ENCODE results near the gene FAM83D.

FAM83D gene

GRCh38 chr20:38963745-38964144 lies 37.5 kb downstream of the FAM83D start:
- no peaks in the 10 kb centered on the region for H4K20me1 ChIP-seq (ENCODE audit: insufficient read depth, low read length)
- peaks cover 11% of the 10 kb centered on the region; the same call in 1 of the 2 replicates for H3K4me1 ChIP-seq (ENCODE audit: low read length)
- no peak overlapping the region for H3K4me2 ChIP-seq (ENCODE audit: low read depth, low read length)
- H3K36me3 ChIP-seq (replicated peaks; ENCODE audit: insufficient read depth, low read length): no peaks in the 10 kb centered on the region
- DNase-seq: no peak
- H3K4me3 ChIP-seq (ENCODE audit: low read length): no peak overlapping the region
- H3K9me3 ChIP-seq (replicated peaks; ENCODE audit: insufficient read depth, low read length): no peaks in the 10 kb centered on the region
- H3F3A ChIP-seq (ENCODE audit: insufficient read depth, low read length): 0 out of 2 replicates have a peak, but pooled peaks cover 5% of the 10 kb centered on the region
- no peak overlapping the region for H3K9ac ChIP-seq (ENCODE audit: low read length)
- TF ChIP-seq EZH2 (optimal IDR thresholded peaks at IDR 0.05; ENCODE audit: low read depth, low read length): no peak
- no peak for TF ChIP-seq EZH2phosphoT487 (IDR thresholded peaks at IDR 0.05; ENCODE audit: low read length)
- no peak for TF ChIP-seq CTCF (IDR thresholded peaks at IDR 0.05; ENCODE audit: low read length)
- H3K79me2 ChIP-seq (ENCODE audit: low read length): peaks cover 39% of the 10 kb centered on the region
- H2AFZ ChIP-seq (ENCODE audit: low read length): no peak overlapping the region
- no peaks in the 10 kb centered on the region for H3K27me3 ChIP-seq (replicated peaks; ENCODE audit: insufficient read depth, low read length)
- no peak overlapping the region for H3K27ac ChIP-seq (ENCODE audit: low read length)
- no peaks in the 10 kb centered on the region for H3K9me2 ChIP-seq (replicated peaks; ENCODE audit: insufficient read depth, low read length)

- DNase-seq: no peak
Observed at GRCh38 chr20:38965264-38965663, 39.0 kb downstream of the FAM83D start.

GRCh38 chr20:38968090-38968489 lies 41.9 kb downstream of the FAM83D start:
- H3K4me1 ChIP-seq (ENCODE audit: low read length): peaks cover 4% of the 10 kb centered on the region; the same call in 1 of the 2 replicates
- no peaks in the 10 kb centered on the region for H3K9me3 ChIP-seq (replicated peaks; ENCODE audit: insufficient read depth, low read length)
- H3K4me2 ChIP-seq (ENCODE audit: low read depth, low read length): no peak overlapping the region
- no peak overlapping the region for H2AFZ ChIP-seq (ENCODE audit: low read length)
- H3F3A ChIP-seq (ENCODE audit: insufficient read depth, low read length): no peaks in the 10 kb centered on the region
- peaks cover 31% of the 10 kb centered on the region for H3K79me2 ChIP-seq (ENCODE audit: low read length)
- DNase-seq: no peak
- no peaks in the 10 kb centered on the region for H3K9me2 ChIP-seq (replicated peaks; ENCODE audit: insufficient read depth, low read length)
- no peak overlapping the region for H3K9ac ChIP-seq (ENCODE audit: low read length)
- H3K27me3 ChIP-seq (replicated peaks; ENCODE audit: insufficient read depth, low read length): no peaks in the 10 kb centered on the region
- H4K20me1 ChIP-seq (ENCODE audit: insufficient read depth, low read length): no peaks in the 10 kb centered on the region
- H3K36me3 ChIP-seq (replicated peaks; ENCODE audit: insufficient read depth, low read length): no peaks in the 10 kb centered on the region
- H3K27ac ChIP-seq (ENCODE audit: low read length): no peak overlapping the region
- H3K4me3 ChIP-seq (ENCODE audit: low read length): no peak overlapping the region
- TF ChIP-seq EZH2 (optimal IDR thresholded peaks at IDR 0.05; ENCODE audit: low read depth, low read length) (no peak), EZH2phosphoT487 (IDR thresholded peaks at IDR 0.05; ENCODE audit: low read length) (no peak), CTCF (IDR thresholded peaks at IDR 0.05; ENCODE audit: low read length) (no peak)

More at GRCh38 chr20:38965264-38965663, 39.0 kb downstream of the FAM83D start:
- Histone ChIP-seq H3K27ac (ENCODE audit: low read length) (no peak overlapping the region), H4K20me1 (ENCODE audit: insufficient read depth, low read length) (no peaks in the 10 kb centered on the region), H3K9me3 (replicated peaks; ENCODE audit: insufficient read depth, low read length) (no peaks in the 10 kb centered on the region), H3K9ac (ENCODE audit: low read length) (no peak overlapping the region), H3K36me3 (replicated peaks; ENCODE audit: insufficient read depth, low read length) (no peaks in the 10 kb centered on the region), H3K4me1 (ENCODE audit: low read length) (peaks cover 11% of the 10 kb centered on the region; the same call in 1 of the 2 replicates), H3K4me3 (ENCODE audit: low read length) (no peak overlapping the region), H3K9me2 (replicated peaks; ENCODE audit: insufficient read depth, low read length) (no peaks in the 10 kb centered on the region), H3K79me2 (ENCODE audit: low read length) (peaks cover 39% of the 10 kb centered on the region), H2AFZ (ENCODE audit: low read length) (no peak overlapping the region), H3F3A (ENCODE audit: insufficient read depth, low read length) (0 out of 2 replicates have a peak, but pooled peaks cover 5% of the 10 kb centered on the region), H3K27me3 (replicated peaks; ENCODE audit: insufficient read depth, low read length) (no peaks in the 10 kb centered on the region), H3K4me2 (ENCODE audit: low read depth, low read length) (no peak overlapping the region)
- TF ChIP-seq EZH2 (optimal IDR thresholded peaks at IDR 0.05; ENCODE audit: low read depth, low read length): no peak
- TF ChIP-seq EZH2phosphoT487 (IDR thresholded peaks at IDR 0.05; ENCODE audit: low read length): no peak
- no peak for TF ChIP-seq CTCF (IDR thresholded peaks at IDR 0.05; ENCODE audit: low read length)
